GM12878 (cell line): ENCODE measurements around the gene ARID3A.

Experiments used
- CEBPZ ChIP-seq: fragments of 150-350 bp; IDR thresholded peaks from 2 replicates; pipeline ENCODE4 v1.6.1; 2016; ENCODE audit warnings: low read depth, low read length
- CTCF ChIP-seq, 3 experiments: IDR thresholded peaks in 2 of 3; conservative IDR thresholded peaks in 1 of 3; 2 replicates each; pipeline ENCODE4 v1.5.1; 2011; ENCODE audit warnings: low read depth in 3 of 3, low read length in 3 of 3, mild to moderate bottlenecking in 3 of 3, control low read depth in 2 of 3, moderate library complexity in 2 of 3, inconsistent platforms in 1 of 3, mixed read lengths in 1 of 3; ENCODE audit not compliant: control insufficient read depth in 2 of 3, insufficient read depth in 1 of 3; ENCODE audit errors: extremely low read depth in 1 of 3
- EP300 ChIP-seq, 2 experiments: fragments of 150-350 bp in 1 of 2; IDR thresholded peaks; 2 replicates each; pipeline ENCODE4 v1.6.1; 2011 to 2012; ENCODE audit warnings: low read depth in 2 of 2, low read length in 2 of 2, borderline replicate concordance in 1 of 2, improper control_type of control experiment in 1 of 2, inconsistent platforms in 1 of 2; ENCODE audit not compliant: control insufficient read depth in 1 of 2
- ESRRA ChIP-seq: IDR thresholded peaks from 2 replicates; pipeline ENCODE4 v1.6.1; 2012; ENCODE audit warnings: mild to moderate bottlenecking, low read length, improper control_type of control experiment
- HDGF ChIP-seq: fragments of 450-650 bp; IDR thresholded peaks from 2 replicates; pipeline ENCODE4 v1.6.1; 2016; ENCODE audit warnings: antibody characterized with exemption
- MAX ChIP-seq: IDR thresholded peaks from 2 replicates; pipeline ENCODE4 v1.6.1; 2012; ENCODE audit warnings: low read depth, low read length, improper control_type of control experiment
- NFXL1 ChIP-seq: fragments of 450-650 bp; IDR thresholded peaks from 2 replicates; pipeline ENCODE4 v1.6.1; 2017; ENCODE audit warnings: antibody characterized with exemption, mild to moderate bottlenecking, borderline replicate concordance
- PAX8 ChIP-seq: fragments of 450-650 bp; IDR thresholded peaks from 2 replicates; pipeline ENCODE4 v1.6.1; 2017; ENCODE audit warnings: mild to moderate bottlenecking, moderate library complexity
- POLR2A ChIP-seq: IDR thresholded peaks from 2 replicates; pipeline ENCODE4 v1.6.1; 2011; ENCODE audit warnings: low read depth, mild to moderate bottlenecking, low read length
- SUPT20H ChIP-seq: IDR thresholded peaks from 2 replicates; pipeline ENCODE4 v1.6.1; 2011; ENCODE audit warnings: low read depth, mild to moderate bottlenecking, low read length, moderate library complexity, borderline replicate concordance; ENCODE audit not compliant: control insufficient read depth
- USF1 ChIP-seq: IDR thresholded peaks from 2 replicates; pipeline ENCODE4 v1.6.1; 2011; ENCODE audit warnings: borderline replicate concordance, low read depth, mild to moderate bottlenecking, moderate library complexity, mixed read lengths, low read length; ENCODE audit not compliant: insufficient read depth; ENCODE audit errors: extremely low read length
- ZBTB40 ChIP-seq: fragments of 450-650 bp; IDR thresholded peaks from 2 replicates; pipeline ENCODE4 v1.6.1; 2016; ENCODE audit warnings: mild to moderate bottlenecking, moderate library complexity, borderline replicate concordance

GRCh38 chr19:881385-882071 lies 44.3 kb upstream of the ARID3A start:
- TF ChIP-seq USF1 (no peak), MAX (no peak), HDGF (no peak), NFXL1 (no peak), POLR2A (no peak), ESRRA (no peak), CTCF (IDR thresholded peaks at IDR 0.05 in 2 of 3, conservative IDR thresholded peaks at IDR 0.05 in 1 of 3; ENCODE audit: control insufficient read depth in 2 of 3, extremely low read depth in 1 of 3, insufficient read depth in 1 of 3, low read depth in 3 of 3, low read length in 3 of 3) (no peak), ZBTB40 (no peak), EP300 (IDR thresholded peaks at IDR 0.05; ENCODE audit: borderline replicate concordance in 1 of 2, control insufficient read depth in 1 of 2, low read depth in 2 of 2, low read length in 2 of 2) (no peak), CEBPZ (no peak), PAX8 (no peak), SUPT20H (no peak)
